Measurements from ENCODE around the gene RGMA. TPM values are rescaled to one million over a fixed set of nuclear protein-coding genes. Genes with fewer than 3 reads are reported as not detected.

RGMA gene
- total and polyA plus RNA-seq, 12 donors = 0.28 to 9.0 (median 3.3) TPM

- Histone ChIP-seq H3K27me3 (no peaks in the 10 kb centered on the region), H3K36me3 (replicated peaks in 1 of 2) (peaks cover 0 to 98% of the 10 kb centered on the region in 2 donors), H3K4me1 (replicated peaks in 1 of 2) (peaks cover 0 to 6% of the 10 kb centered on the region in 2 donors), H3K27ac (no peak overlapping the region), H3K4me3 (no peak overlapping the region), H3K9me3 (replicated peaks in 1 of 3) (no peaks in the 10 kb centered on the region)
- TF ChIP-seq POLR2A (IDR thresholded peaks at IDR 0.05) = no peak
- TF ChIP-seq CTCF (IDR thresholded peaks at IDR 0.05) = peak in 1 of 6 experiments; percentile 10
- intact Hi-C loops (cut with DNase I) = loop anchor here in 1 of 2 donors (10.0 kb wide), 1 partner anchor 224 kb away; no protein-coding TSS in a partner anchor
- no peak for DNase-seq
- WGBS, 4 donors = 81 to 94% (median 82%) methylated on average over 4 of the region's 4 CpGs
Measured at GRCh38 chr15:93018574-93018973, 70.4 kb downstream of the RGMA start.

GRCh38 chr15:93017526-93017925 is 71.5 kb downstream of the RGMA start:
- Histone ChIP-seq H3K36me3 (replicated peaks in 1 of 2) (peaks cover 0 to 98% of the 10 kb centered on the region in 2 donors), H3K9me3 (replicated peaks in 1 of 3) (no peaks in the 10 kb centered on the region), H3K27me3 (no peaks in the 10 kb centered on the region), H3K4me3 (no peak overlapping the region), H3K4me1 (replicated peaks in 1 of 2) (peaks cover 0 to 6% of the 10 kb centered on the region in 2 donors), H3K27ac (no peak overlapping the region)
- intact Hi-C loops (cut with DNase I) = loop anchor here in 1 of 2 donors (10.0 kb wide), 1 partner anchor 223 kb away; no protein-coding TSS in a partner anchor
- TF ChIP-seq POLR2A (IDR thresholded peaks at IDR 0.05) (no peak), CTCF (IDR thresholded peaks at IDR 0.05) (no peak)
- DNase-seq = no peak
- 86 to 92% (median 88%) methylated on average over 6 of the region's 6 CpGs for WGBS, 4 donors

- no peak for DNase-seq
- peaks cover 0 to 98% of the 10 kb centered on the region in 2 donors for H3K36me3 ChIP-seq (replicated peaks in 1 of 2)
- no peak overlapping the region for H3K4me3 ChIP-seq
- no peaks in the 10 kb centered on the region for H3K9me3 ChIP-seq (replicated peaks in 1 of 3)
- H3K27me3 ChIP-seq = no peaks in the 10 kb centered on the region
- H3K4me1 ChIP-seq (replicated peaks in 1 of 2) = no peaks in the 10 kb centered on the region
- 94 to 100% (median 97%) methylated on average over 1 of the region's 1 CpG for WGBS, 4 donors
- TF ChIP-seq CTCF (IDR thresholded peaks at IDR 0.05) (no peak), POLR2A (IDR thresholded peaks at IDR 0.05) (no peak)
- no peak overlapping the region for H3K27ac ChIP-seq
- intact Hi-C loops (cut with DNase I) = loop anchor here in 1 of 2 donors (10.0 kb wide), 1 partner anchor 218 kb away; no protein-coding TSS in a partner anchor
Measured at GRCh38 chr15:93012786-93013185, 76.2 kb downstream of the RGMA start.

GRCh38 chr15:93007994-93008393 is 81.0 kb downstream of the RGMA start:
- Histone ChIP-seq H3K27ac (no peak overlapping the region), H3K27me3 (no peaks in the 10 kb centered on the region), H3K9me3 (replicated peaks in 1 of 3) (no peaks in the 10 kb centered on the region), H3K4me3 (no peak overlapping the region), H3K36me3 (replicated peaks in 1 of 2) (peaks cover 0 to 99% of the 10 kb centered on the region in 2 donors), H3K4me1 (replicated peaks in 1 of 2) (no peaks in the 10 kb centered on the region)
- TF ChIP-seq CTCF (IDR thresholded peaks at IDR 0.05) (no peak), POLR2A (IDR thresholded peaks at IDR 0.05) (no peak)
- DNase-seq = no peak
- intact Hi-C loops (cut with DNase I) = no loop called here
- 93 to 99% (median 96%) methylated on average over 3 of the region's 3 CpGs for WGBS, 4 donors

Data from adrenal gland (tissue), 12 donors.